ENCODE data around the gene ZNF407. TPM values are rescaled to one million over a fixed set of nuclear protein-coding genes. Genes with fewer than 3 reads are reported as not detected.

The ZNF407 gene
- total and polyA plus RNA-seq, 8 donors: 2.1 to 49.0 (median 14.6) TPM

DNA sequence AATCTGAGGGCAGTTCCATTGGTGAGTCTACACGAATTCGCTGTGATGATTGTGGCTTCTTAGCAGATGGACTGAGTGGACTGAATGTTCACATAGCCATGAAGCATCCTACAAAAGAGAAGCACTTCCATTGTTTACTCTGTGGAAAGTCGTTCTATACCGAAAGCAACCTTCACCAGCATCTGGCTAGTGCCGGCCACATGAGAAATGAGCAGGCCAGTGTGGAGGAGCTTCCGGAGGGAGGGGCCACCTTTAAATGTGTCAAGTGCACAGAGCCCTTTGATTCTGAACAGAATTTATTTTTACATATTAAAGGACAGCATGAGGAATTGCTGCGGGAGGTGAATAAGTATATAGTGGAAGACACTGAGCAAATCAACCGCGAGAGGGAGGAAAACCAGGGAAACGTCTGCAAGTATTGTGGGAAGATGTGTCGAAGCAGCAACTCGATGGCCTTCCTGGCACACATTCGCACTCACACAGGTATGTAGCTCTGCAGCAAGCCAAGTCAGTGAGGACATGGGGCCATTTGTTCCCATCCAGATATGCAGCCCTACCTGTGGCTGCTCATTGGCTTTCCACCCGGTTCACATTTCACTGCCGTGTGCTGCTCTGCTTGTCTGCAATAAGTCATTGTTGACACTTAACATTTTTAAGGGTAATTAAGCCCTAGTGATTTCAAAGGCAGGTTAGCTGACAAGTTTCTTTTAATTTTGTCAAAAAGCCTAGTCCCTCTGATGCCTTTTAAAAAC lies 37.7 kb downstream of the ZNF407 start:
- Histone ChIP-seq H3K27ac (no peak overlapping the region), H3K36me3 (peaks cover 14 to 49% (median 46%) of the 10 kb centered on the region in 4 donors), H3K9me3 (no peaks in the 10 kb centered on the region), H3K4me3 (no peak overlapping the region), H3K27me3 (no peaks in the 10 kb centered on the region), H3K4me1 (peaks cover 0 to 9% (median 0%) of the 10 kb centered on the region in 4 donors)
- peak in 1 of 2 donors; percentile 56 for DNase-seq
- WGBS, 5 donors: 82 to 87% (median 85%) methylated on average over 15 of the region's 15 CpGs
- TF ChIP-seq, protein P1, sequence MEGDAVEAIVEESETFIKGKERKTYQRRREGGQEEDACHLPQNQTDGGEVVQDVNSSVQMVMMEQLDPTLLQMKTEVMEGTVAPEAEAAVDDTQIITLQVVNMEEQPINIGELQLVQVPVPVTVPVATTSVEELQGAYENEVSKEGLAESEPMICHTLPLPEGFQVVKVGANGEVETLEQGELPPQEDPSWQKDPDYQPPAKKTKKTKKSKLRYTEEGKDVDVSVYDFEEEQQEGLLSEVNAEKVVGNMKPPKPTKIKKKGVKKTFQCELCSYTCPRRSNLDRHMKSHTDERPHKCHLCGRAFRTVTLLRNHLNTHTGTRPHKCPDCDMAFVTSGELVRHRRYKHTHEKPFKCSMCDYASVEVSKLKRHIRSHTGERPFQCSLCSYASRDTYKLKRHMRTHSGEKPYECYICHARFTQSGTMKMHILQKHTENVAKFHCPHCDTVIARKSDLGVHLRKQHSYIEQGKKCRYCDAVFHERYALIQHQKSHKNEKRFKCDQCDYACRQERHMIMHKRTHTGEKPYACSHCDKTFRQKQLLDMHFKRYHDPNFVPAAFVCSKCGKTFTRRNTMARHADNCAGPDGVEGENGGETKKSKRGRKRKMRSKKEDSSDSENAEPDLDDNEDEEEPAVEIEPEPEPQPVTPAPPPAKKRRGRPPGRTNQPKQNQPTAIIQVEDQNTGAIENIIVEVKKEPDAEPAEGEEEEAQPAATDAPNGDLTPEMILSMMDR (IDR thresholded peaks at IDR 0.05): no peak
- TF ChIP-seq POLR2AphosphoS5 (IDR thresholded peaks at IDR 0.05) (no peak), POLR2A (IDR thresholded peaks at IDR 0.05) (no peak), EP300 (IDR thresholded peaks at IDR 0.05) (no peak)
- intact Hi-C loops (cut with DNase I; ENCODE audit: low total_unique reads): no loop called here

DNA sequence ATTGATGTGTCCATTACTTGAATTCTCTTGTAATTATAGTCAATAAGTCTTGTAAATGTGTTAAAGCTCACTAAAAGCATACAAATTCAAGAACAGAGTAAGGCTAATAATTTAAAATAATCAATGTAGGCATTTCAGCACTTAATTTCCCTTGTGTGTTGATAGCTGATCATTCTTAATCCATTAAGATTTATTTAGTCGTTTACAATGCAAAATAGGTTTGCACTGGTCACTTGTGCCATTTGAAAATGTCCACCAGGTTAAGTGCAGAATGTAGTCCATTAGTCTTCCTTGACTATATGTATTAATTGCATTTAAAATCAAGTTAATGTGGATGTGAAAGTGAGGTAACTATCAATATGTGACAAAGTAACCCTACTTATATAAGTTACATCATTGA lies 39.4 kb downstream of the ZNF407 start:
- H3K4me1 ChIP-seq: no peaks in the 10 kb centered on the region
- H3K9me3 ChIP-seq: no peaks in the 10 kb centered on the region
- H3K27ac ChIP-seq: no peak overlapping the region
- no peak for TF ChIP-seq POLR2A (IDR thresholded peaks at IDR 0.05)
- TF ChIP-seq EP300 (IDR thresholded peaks at IDR 0.05): no peak
- no peak for TF ChIP-seq POLR2AphosphoS5 (IDR thresholded peaks at IDR 0.05)
- TF ChIP-seq, protein P1 (IDR thresholded peaks at IDR 0.05): no peak
- H3K4me3 ChIP-seq: no peak overlapping the region
- intact Hi-C loops (cut with DNase I; ENCODE audit: low total_unique reads): no loop called here
- no peak for DNase-seq
- WGBS, 5 donors: 86 to 92% (median 88%) methylated on average over 1 of the region's 1 CpG
- no peaks in the 10 kb centered on the region for H3K27me3 ChIP-seq
- H3K36me3 ChIP-seq: peaks cover 14 to 46% (median 35%) of the 10 kb centered on the region in 4 donors

DNA sequence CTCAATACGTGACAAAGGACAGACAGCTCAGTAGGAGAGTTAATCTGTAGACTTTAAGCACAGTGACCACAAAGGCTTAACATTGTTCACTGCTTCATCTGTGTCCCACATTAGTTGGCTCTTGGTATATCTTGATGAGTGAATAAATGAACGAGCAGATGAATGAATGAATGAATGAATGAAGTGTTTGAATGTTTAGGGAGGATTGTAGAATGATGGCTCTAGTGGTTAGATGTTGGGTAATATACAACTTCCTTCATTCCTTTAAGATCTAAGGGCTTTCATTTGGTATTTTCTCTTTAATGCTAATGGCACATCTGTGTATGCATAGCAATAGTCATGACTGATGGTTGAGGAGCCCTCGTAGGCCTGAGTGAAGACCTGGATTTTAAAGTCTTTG lies 40.5 kb downstream of the ZNF407 start:
- TF ChIP-seq, protein P1 (IDR thresholded peaks at IDR 0.05): no peak
- intact Hi-C loops (cut with DNase I; ENCODE audit: low total_unique reads): no loop called here

DNA sequence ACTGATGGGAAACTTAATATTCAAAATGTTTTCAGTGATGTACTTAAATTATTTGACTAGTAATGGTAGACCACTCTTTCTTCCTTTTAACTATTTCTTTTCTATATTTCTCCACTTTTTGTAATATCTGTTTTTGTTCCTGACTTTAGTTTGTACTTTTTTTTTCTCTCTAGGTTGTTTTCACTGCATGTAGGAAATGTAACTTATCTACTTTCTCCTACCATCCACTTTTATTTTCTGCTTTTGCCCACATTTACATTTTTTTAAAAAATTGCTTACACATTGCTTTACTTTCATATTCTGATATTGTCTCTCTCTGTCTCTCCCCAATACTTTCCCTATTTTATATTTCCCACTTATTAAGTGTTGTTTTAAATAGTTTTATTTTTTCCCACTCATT lies 47.0 kb downstream of the ZNF407 start:
- no peak for DNase-seq
- Histone ChIP-seq H3K27me3 (no peaks in the 10 kb centered on the region), H3K9me3 (no peaks in the 10 kb centered on the region), H3K4me1 (peaks cover 0 to 3% (median 0%) of the 10 kb centered on the region in 4 donors), H3K4me3 (no peak overlapping the region), H3K36me3 (peaks cover 0 to 39% (median 7%) of the 10 kb centered on the region in 4 donors), H3K27ac (no peak overlapping the region)
- TF ChIP-seq, protein P1 (IDR thresholded peaks at IDR 0.05): no peak
- TF ChIP-seq POLR2A (IDR thresholded peaks at IDR 0.05) (no peak), EP300 (IDR thresholded peaks at IDR 0.05) (no peak), POLR2AphosphoS5 (IDR thresholded peaks at IDR 0.05) (no peak)
- intact Hi-C loops (cut with DNase I; ENCODE audit: low total_unique reads): no loop called here

More for the DNA sequence above, 40.5 kb downstream of the ZNF407 start:
- no peak overlapping the region for H3K27ac ChIP-seq
- no peaks in the 10 kb centered on the region for H3K9me3 ChIP-seq
- WGBS, 5 donors: 88 to 91% (median 89%) methylated on average over 3 of the region's 3 CpGs
- no peaks in the 10 kb centered on the region for H3K4me1 ChIP-seq
- no peaks in the 10 kb centered on the region for H3K27me3 ChIP-seq
- H3K4me3 ChIP-seq: no peak overlapping the region
- peaks cover 10 to 42% (median 26%) of the 10 kb centered on the region in 4 donors for H3K36me3 ChIP-seq
- no peak for DNase-seq

All from stomach (tissue), 9 donors.